ENCODE data around the gene SPTLC3. TPM values are rescaled to one million over a fixed set of nuclear protein-coding genes. Genes with fewer than 3 reads are reported as not detected.

SPTLC3 gene
- 1 to 10 TPM in 1 of 5 experiments, under 1 TPM in 4; 0.24 to 2.4 (median 0.71) TPM for total RNA-seq
- 1 to 10 TPM; 1.1 to 1.4 TPM for polyA plus RNA-seq
- 0.81 reads per million for total RNA-seq

GRCh38 chr20:13008761-13009681 lies at the start of gene SPTLC3:
TSS of gene SPTLC3 (plus strand) at chr20:13008972. CDS start at chr20:13009268, 296 bp downstream.
- Histone ChIP-seq H3K4me3 (ENCODE audit: low read length) (peak within 1 kb of the TSS; percentile 49), H3K4me1 (ENCODE audit: control insufficient read depth in 2 of 2, insufficient read depth in 2 of 2, low read length in 2 of 2) (no peaks in the 10 kb centered on the region), H3K36me3 (ENCODE audit: control insufficient read depth in 2 of 3, insufficient read depth in 3 of 3, low read length in 3 of 3) (no peaks in the 10 kb centered on the region), H3K27me3 (ENCODE audit: control insufficient read depth in 2 of 2, insufficient read depth in 2 of 2, low read length in 2 of 2) (no peaks in the 10 kb centered on the region), H3K27ac (ENCODE audit: low read depth, low read length) (peak within 1 kb of the TSS; percentile 38), H3K9me3 (ENCODE audit: control insufficient read depth in 2 of 3, low read length in 3 of 3) (no peaks in the 10 kb centered on the region)
- CTCF ChIA-PET, result no interaction called here
- H3K27me3 Mint-ChIP-seq, result peaks cover 0 to 6% (median 0%) of the 10 kb centered on the region in 5 donors
- H3K27ac Mint-ChIP-seq, result peak within 1 kb of the TSS; percentile 58 to 92 (median 72)
- no peaks in the 10 kb centered on the region for H3K36me3 Mint-ChIP-seq
- DNase-seq (peak in 4 of 9 donors; percentile 3 to 16 (median 11)), ATAC-seq (peak; percentile 29)
- intact Hi-C loops (cut with micrococcal nuclease), result loop anchor here in 1 of 2 donors (5.0 kb wide), 1 partner anchor 1117 kb away; no protein-coding TSS in a partner anchor
- no peaks in the 10 kb centered on the region for H3K9me3 Mint-ChIP-seq
- peaks cover 13 to 40% (median 31%) of the 10 kb centered on the region in 7 donors for H3K4me1 Mint-ChIP-seq
- H3K4me3 Mint-ChIP-seq, result peak within 1 kb of the TSS; percentile 74 to 85 (median 80)
- POLR2A ChIA-PET, result interaction anchor here (0.7 kb wide), 1 partner anchor 31 kb away, joined by 3 read pairs; no protein-coding TSS in a partner anchor

DNA sequence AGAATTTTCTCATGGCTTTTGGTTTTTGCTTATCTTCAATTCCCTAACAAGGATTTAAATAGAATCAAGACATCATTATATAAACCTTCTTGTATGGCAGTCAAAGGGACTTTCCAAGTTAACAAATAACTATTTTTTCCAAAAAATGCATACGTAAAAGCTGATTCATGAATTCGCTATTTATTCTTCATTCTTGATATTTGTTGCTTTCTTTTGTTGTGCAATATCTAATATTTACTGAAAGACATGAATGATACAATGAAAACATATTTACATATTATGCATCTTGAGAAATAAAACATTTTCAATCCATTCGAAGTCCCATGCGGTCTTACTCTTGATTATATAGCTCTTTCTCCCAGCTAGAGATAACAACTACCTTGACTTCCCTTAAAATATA lies 47.0 kb upstream of the SPTLC3 start:
- ATAC-seq (no peak), DNase-seq (no peak)
- Histone ChIP-seq H3K9me3 (ENCODE audit: control insufficient read depth in 2 of 3, low read length in 3 of 3) (no peaks in the 10 kb centered on the region), H3K27ac (ENCODE audit: low read depth, low read length) (no peak overlapping the region), H3K4me1 (ENCODE audit: control insufficient read depth in 2 of 2, insufficient read depth in 2 of 2, low read length in 2 of 2) (no peaks in the 10 kb centered on the region), H3K36me3 (ENCODE audit: control insufficient read depth in 2 of 3, insufficient read depth in 3 of 3, low read length in 3 of 3) (no peaks in the 10 kb centered on the region), H3K4me3 (ENCODE audit: low read length) (no peak overlapping the region), H3K27me3 (ENCODE audit: control insufficient read depth in 2 of 2, insufficient read depth in 2 of 2, low read length in 2 of 2) (no peaks in the 10 kb centered on the region)
- no peak overlapping the region for H3K27ac Mint-ChIP-seq
- CTCF ChIA-PET, result no interaction called here
- peaks cover 0 to 10% (median 4%) of the 10 kb centered on the region in 5 donors for H3K27me3 Mint-ChIP-seq
- peaks cover 0 to 16% (median 3%) of the 10 kb centered on the region in 7 donors for H3K4me1 Mint-ChIP-seq
- no peaks in the 10 kb centered on the region for H3K9me3 Mint-ChIP-seq
- H3K4me3 Mint-ChIP-seq, result no peak overlapping the region
- POLR2A ChIA-PET, result no interaction called here
- intact Hi-C loops (cut with micrococcal nuclease), result no loop called here
- no peaks in the 10 kb centered on the region for H3K36me3 Mint-ChIP-seq

GRCh38 chr20:12962895-12963294 lies 45.9 kb upstream of the SPTLC3 start:
- CTCF ChIA-PET, result no interaction called here
- Histone ChIP-seq H3K27me3 (ENCODE audit: control insufficient read depth in 2 of 2, insufficient read depth in 2 of 2, low read length in 2 of 2) (no peaks in the 10 kb centered on the region), H3K36me3 (ENCODE audit: control insufficient read depth in 2 of 3, insufficient read depth in 3 of 3, low read length in 3 of 3) (no peaks in the 10 kb centered on the region), H3K9me3 (ENCODE audit: control insufficient read depth in 2 of 3, low read length in 3 of 3) (no peaks in the 10 kb centered on the region), H3K4me1 (ENCODE audit: control insufficient read depth in 2 of 2, insufficient read depth in 2 of 2, low read length in 2 of 2) (no peaks in the 10 kb centered on the region), H3K27ac (ENCODE audit: low read depth, low read length) (no peak overlapping the region), H3K4me3 (ENCODE audit: low read length) (no peak overlapping the region)
- Mint-ChIP-seq H3K9me3 (no peaks in the 10 kb centered on the region), H3K27me3 (peaks cover 0 to 10% (median 4%) of the 10 kb centered on the region in 5 donors), H3K36me3 (no peaks in the 10 kb centered on the region), H3K4me3 (no peak overlapping the region), H3K4me1 (peaks cover 0 to 16% (median 3%) of the 10 kb centered on the region in 7 donors), H3K27ac (no peak overlapping the region)
- POLR2A ChIA-PET, result no interaction called here
- ATAC-seq (no peak), DNase-seq (no peak)
- intact Hi-C loops (cut with micrococcal nuclease), result no loop called here

DNA sequence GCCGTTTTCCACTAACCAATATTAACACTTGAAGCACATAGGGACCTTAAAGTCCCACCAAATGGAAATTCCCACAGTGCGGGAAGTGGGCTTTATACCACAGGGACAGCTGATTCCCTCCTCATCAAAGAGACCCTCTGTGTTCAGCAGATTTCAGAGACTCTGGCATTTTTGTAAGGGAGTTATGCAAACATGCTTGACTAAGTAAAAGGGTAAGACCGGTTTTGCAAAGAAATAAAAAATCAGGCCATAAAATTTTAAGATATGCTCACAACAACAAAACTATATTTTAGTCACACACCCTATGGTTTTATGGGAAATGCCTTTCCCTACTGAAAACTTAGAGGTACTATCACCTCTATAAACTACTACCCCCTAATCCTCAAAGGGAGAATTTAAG lies 45.4 kb upstream of the SPTLC3 start:
- Mint-ChIP-seq H3K4me1 (peaks cover 0 to 16% (median 3%) of the 10 kb centered on the region in 7 donors), H3K27ac (no peak overlapping the region)
- intact Hi-C loops (cut with micrococcal nuclease), result no loop called here

DNA sequence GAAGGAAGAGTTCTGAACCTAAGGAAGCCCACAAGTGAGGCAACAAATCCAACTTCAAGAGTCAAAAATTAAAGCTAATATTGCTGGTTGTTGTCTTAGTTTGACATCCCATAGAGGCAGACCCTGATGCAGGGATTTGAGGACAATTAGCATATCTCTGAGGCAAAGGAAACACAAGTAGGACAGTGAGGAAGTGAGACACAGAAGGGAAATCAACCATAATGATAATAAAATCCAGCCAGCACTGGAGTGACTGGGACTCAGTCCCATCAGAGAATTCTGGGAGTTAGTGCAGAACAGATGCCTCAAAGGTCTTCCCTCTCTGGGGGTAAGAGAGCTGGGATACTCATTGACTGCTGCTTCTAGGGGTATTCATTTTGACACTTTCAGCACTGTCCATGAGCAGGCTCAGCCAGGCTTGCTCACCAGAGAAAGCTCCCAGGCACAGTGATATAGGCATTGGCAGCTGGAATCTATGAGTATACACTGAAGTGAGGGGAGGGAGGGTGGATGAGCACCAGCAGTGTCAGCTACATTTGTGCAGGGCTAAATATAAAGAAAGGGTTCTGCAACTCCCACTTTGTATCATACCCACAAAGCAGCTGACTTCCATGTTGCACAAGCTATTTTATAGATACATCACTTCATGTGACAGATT lies 43.4 kb upstream of the SPTLC3 start:
- no peaks in the 10 kb centered on the region for H3K36me3 ChIP-seq (ENCODE audit: control insufficient read depth in 2 of 3, insufficient read depth in 3 of 3, low read length in 3 of 3)
- no peak for DNase-seq
- no peaks in the 10 kb centered on the region for H3K27me3 ChIP-seq (ENCODE audit: control insufficient read depth in 2 of 2, insufficient read depth in 2 of 2, low read length in 2 of 2)
- Mint-ChIP-seq H3K9me3 (no peaks in the 10 kb centered on the region), H3K4me3 (no peak overlapping the region), H3K36me3 (no peaks in the 10 kb centered on the region), H3K27ac (no peak overlapping the region), H3K27me3 (peaks cover 0 to 4% (median 0%) of the 10 kb centered on the region in 5 donors), H3K4me1 (peaks cover 0 to 16% (median 3%) of the 10 kb centered on the region in 7 donors)
- ChIA-PET POLR2A (interaction anchor here (0.6 kb wide), 1 partner anchor 502 kb away, joined by 3 read pairs; no protein-coding TSS in a partner anchor), CTCF (no interaction called here)
- H3K9me3 ChIP-seq (ENCODE audit: control insufficient read depth in 2 of 3, low read length in 3 of 3), result no peaks in the 10 kb centered on the region
- H3K4me3 ChIP-seq (ENCODE audit: low read length), result no peak overlapping the region
- H3K27ac ChIP-seq (ENCODE audit: low read depth, low read length), result no peak overlapping the region
- intact Hi-C loops (cut with micrococcal nuclease), result no loop called here
- no peaks in the 10 kb centered on the region for H3K4me1 ChIP-seq (ENCODE audit: control insufficient read depth in 2 of 2, insufficient read depth in 2 of 2, low read length in 2 of 2)
- ATAC-seq, result peak; percentile 27

More for the DNA sequence above, 45.4 kb upstream of the SPTLC3 start:
- POLR2A ChIA-PET, result no interaction called here
- H3K27me3 ChIP-seq (ENCODE audit: control insufficient read depth in 2 of 2, insufficient read depth in 2 of 2, low read length in 2 of 2), result no peaks in the 10 kb centered on the region
- H3K27ac ChIP-seq (ENCODE audit: low read depth, low read length), result no peak overlapping the region
- no peak overlapping the region for H3K4me3 ChIP-seq (ENCODE audit: low read length)
- no peaks in the 10 kb centered on the region for H3K9me3 Mint-ChIP-seq
- DNase-seq (no peak), ATAC-seq (no peak)
- CTCF ChIA-PET, result no interaction called here
- H3K9me3 ChIP-seq (ENCODE audit: control insufficient read depth in 2 of 3, low read length in 3 of 3), result no peaks in the 10 kb centered on the region
- H3K36me3 Mint-ChIP-seq, result no peaks in the 10 kb centered on the region
- H3K27me3 Mint-ChIP-seq, result peaks cover 0 to 10% (median 4%) of the 10 kb centered on the region in 5 donors
- H3K36me3 ChIP-seq (ENCODE audit: control insufficient read depth in 2 of 3, insufficient read depth in 3 of 3, low read length in 3 of 3), result no peaks in the 10 kb centered on the region
- H3K4me3 Mint-ChIP-seq, result no peak overlapping the region
- no peaks in the 10 kb centered on the region for H3K4me1 ChIP-seq (ENCODE audit: control insufficient read depth in 2 of 2, insufficient read depth in 2 of 2, low read length in 2 of 2)

- ChIA-PET CTCF (no interaction called here), POLR2A (no interaction called here)
- H3K9me3 ChIP-seq (ENCODE audit: control insufficient read depth in 2 of 3, low read length in 3 of 3), result no peaks in the 10 kb centered on the region
- H3K4me1 ChIP-seq (ENCODE audit: control insufficient read depth in 2 of 2, insufficient read depth in 2 of 2, low read length in 2 of 2), result no peaks in the 10 kb centered on the region
- H3K36me3 ChIP-seq (ENCODE audit: control insufficient read depth in 2 of 3, insufficient read depth in 3 of 3, low read length in 3 of 3), result no peaks in the 10 kb centered on the region
- no peak for ATAC-seq
- intact Hi-C loops (cut with micrococcal nuclease), result no loop called here
- no peak overlapping the region for H3K27ac ChIP-seq (ENCODE audit: low read depth, low read length)
- peak in 3 of 9 donors; percentile 1 to 60 (median 7) for DNase-seq
- H3K27me3 ChIP-seq (ENCODE audit: control insufficient read depth in 2 of 2, insufficient read depth in 2 of 2, low read length in 2 of 2), result no peaks in the 10 kb centered on the region
- no peaks in the 10 kb centered on the region for H3K9me3 Mint-ChIP-seq
- H3K4me3 Mint-ChIP-seq, result no peak overlapping the region
- H3K4me1 Mint-ChIP-seq, result peaks cover 0 to 16% (median 3%) of the 10 kb centered on the region in 7 donors
- H3K27ac Mint-ChIP-seq, result no peak overlapping the region
- no peak overlapping the region for H3K4me3 ChIP-seq (ENCODE audit: low read length)
- peaks cover 0 to 4% (median 0%) of the 10 kb centered on the region in 5 donors for H3K27me3 Mint-ChIP-seq
- no peaks in the 10 kb centered on the region for H3K36me3 Mint-ChIP-seq
Observed at GRCh38 chr20:12965870-12966251, 42.9 kb upstream of the SPTLC3 start.
